ENCODE data around the gene YTHDF1.

GRCh38 chr20:63228806-63229205 lies 12.9 kb upstream of the YTHDF1 start:
- no peak for TF ChIP-seq CTCF (tag by site-specific recombination; IDR thresholded peaks at IDR 0.05)
- TF ChIP-seq ZNF280D (tag by site-specific recombination; IDR thresholded peaks at IDR 0.05): no peak
- no peak for TF ChIP-seq REST (tag by site-specific recombination; IDR thresholded peaks at IDR 0.05)
- no peak for TF ChIP-seq ZNF302 (tag by site-specific recombination; IDR thresholded peaks at IDR 0.05; ENCODE audit: low read depth)
- no peak for TF ChIP-seq GLI4 (tag by site-specific recombination; IDR thresholded peaks at IDR 0.05)
- no peak for TF ChIP-seq ZNF639 (tag by site-specific recombination; IDR thresholded peaks at IDR 0.05)
- TF ChIP-seq ZNF138 (tag by site-specific recombination; IDR thresholded peaks at IDR 0.05; ENCODE audit: borderline replicate concordance): no peak
- no peak for TF ChIP-seq ZNF112 (tag by site-specific recombination; IDR thresholded peaks at IDR 0.05)
- no peak for TF ChIP-seq ATF2 (tag by site-specific recombination; IDR thresholded peaks at IDR 0.05; ENCODE audit: low read depth)
- TF ChIP-seq KLF10 (tag by site-specific recombination; IDR thresholded peaks at IDR 0.05): no peak
- no peak for TF ChIP-seq INSM2 (tag by site-specific recombination; IDR thresholded peaks at IDR 0.05)
